Activated CD4-positive, alpha-beta T cell treated with anti-CD3 and anti-CD28 coated beads for 24 hours (primary cell): ENCODE data around the gene TMEM115.
A peak's percentile ranks its signal among the peaks of the same experiment; 100 is the strongest.

ENCODE experiments used
- DNase-seq, 2 donors: peaks; one replicate each; pipeline ENCODE4 v3.0.0-alpha.2; 2020; ENCODE audit warnings: low read depth in 2 of 2

The TMEM115 gene

GRCh38 chr3:50353245-50354004 is 5.9 kb downstream of the TMEM115 start:
- DNase-seq = no peak

DNA sequence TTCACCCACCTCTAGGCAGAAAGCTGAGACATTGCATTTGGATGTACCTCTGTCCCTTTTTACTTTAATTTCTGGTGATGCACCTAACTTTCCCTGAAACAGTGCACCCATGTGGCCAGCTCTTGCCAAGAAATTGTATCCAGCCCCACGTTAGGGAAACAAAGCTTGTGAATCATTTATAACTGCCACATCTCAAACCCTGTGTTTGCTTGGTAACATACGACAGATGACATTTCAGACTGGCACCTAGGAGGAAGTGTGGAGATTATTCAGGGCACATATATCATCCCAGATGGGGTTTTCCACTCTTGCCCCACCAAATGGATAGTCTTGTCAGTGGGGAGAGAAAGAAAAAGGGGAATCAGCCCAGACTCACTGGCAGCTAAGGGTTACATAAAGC is 6.5 kb downstream of the TMEM115 start:
- DNase-seq = no peak

DNA sequence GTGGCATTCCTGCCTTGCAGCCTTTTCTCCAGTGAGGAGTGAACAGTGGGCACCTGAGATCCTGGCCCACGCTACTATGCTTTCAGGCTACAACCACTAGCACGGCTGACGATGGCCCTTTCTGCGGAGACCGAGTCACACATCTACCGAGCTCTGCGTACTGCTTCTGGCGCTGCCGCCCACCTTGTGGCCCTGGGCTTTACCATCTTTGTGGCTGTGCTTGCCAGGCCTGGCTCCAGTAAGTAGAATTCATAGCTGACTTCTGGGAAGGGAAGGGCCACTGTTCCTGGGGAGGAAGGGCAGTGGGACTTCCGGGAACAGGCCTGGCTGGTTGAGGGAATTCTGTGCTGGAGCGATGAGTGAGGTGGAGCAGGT is 8.0 kb downstream of the TMEM115 start:
- DNase-seq = no peak

DNA sequence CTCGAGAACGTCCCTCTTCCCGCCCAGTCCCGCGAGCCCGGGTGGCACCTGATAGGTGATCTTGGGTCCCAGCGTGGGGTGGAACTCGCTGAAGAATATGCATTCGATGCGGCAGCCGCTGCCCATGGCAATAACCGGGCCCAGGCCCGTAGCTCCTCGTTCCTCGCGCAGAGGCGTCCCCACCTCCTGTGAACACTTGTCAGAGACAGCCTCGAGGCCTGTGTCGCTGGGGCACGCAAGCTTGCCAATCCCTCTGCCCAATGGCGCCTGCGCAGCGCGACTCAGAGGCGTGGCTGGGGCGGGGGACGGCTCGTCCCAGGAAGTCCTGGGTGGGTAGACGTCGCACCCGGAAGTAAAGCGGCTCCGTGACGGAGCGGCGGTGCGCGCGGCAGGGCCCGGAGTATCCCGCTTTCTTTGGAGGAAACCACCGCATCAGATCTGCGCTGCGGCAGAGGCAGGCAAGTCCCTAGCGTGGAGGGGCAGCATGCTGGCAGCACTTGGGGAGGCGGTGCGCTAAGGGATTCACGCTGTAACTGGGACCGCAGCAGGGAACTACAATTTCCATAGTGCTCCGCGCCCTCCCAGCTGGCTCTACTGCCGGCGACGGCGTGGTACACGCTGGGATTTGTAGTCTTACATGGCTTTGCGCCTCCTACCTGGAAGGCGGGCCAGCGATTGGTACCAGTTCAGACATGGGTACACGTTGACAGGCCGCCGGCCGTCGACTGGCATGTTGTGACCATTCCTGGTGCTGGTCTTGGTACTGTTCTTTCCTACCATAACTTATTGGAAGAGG is 8.6 kb downstream of the TMEM115 start, which contains the start of the genes CYB561D2 and NPRL2:
CYB561D2 (plus strand) TSS at position 336 of the 796 bp plus-strand sequence. CDS start 572 bp downstream, outside the sequence.
NPRL2 (minus strand) TSS at position 249 of the 796 bp plus-strand sequence; CDS start at position 126, 123 bp downstream.
- DNase-seq = peak; percentile 98

GRCh38 chr3:50350213-50350526 is 9.2 kb downstream of the TMEM115 start:
- DNase-seq = no peak

GRCh38 chr3:50347187-50347813 is 12.0 kb downstream of the TMEM115 start:
- peak; percentile 58 to 64 for DNase-seq

DNA sequence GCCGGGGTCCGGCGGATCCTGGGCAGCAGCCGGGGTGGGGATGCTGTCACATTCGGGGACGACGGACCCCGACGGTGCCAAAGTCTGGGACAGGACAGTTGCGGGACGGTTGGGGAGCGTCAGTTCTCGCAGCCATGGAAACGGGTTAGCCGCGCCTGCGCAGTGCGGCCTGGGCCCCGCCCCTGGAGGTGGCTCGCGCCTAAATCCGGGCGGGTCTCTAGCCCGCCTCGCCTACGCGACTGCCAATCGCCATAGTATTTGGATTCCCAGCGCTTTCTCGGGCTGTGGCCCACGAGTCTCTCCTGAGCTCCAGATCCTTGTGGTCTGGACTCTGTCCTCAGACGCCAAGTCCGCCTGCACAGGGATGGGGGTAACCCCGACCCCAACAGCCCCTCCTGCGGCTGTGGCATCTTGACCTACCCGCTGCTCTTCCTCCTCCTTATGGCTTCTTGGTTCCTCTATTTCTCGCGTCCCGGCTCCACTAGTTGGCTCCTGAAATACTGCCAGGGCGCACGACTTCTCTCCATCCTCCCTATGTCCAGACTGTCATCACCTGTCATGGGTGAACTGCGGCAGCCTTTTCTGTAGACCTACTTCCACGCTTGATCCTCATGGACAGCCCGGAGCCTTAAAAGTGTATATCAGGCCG is 13.6 kb downstream of the TMEM115 start, which contains the start of gene ZMYND10:
ZMYND10 (minus strand) TSS at position 147 of the 649 bp plus-strand sequence. CDS start 153 bp downstream, outside the sequence.
- peak; percentile 56 to 74 for DNase-seq

- DNase-seq = no peak
These were observed 14.3 kb downstream of the TMEM115 start for GRCh38 chr3:50345008-50345407.

- no peak for DNase-seq
These were observed 16.3 kb downstream of the TMEM115 start for GRCh38 chr3:50342813-50343633.

- DNase-seq = no peak
These were observed 17.2 kb downstream of the TMEM115 start for GRCh38 chr3:50341996-50342650.

- no peak for DNase-seq
These were observed 17.8 kb downstream of the TMEM115 start for GRCh38 chr3:50341537-50341936.

- peak in 1 of 2 donors; percentile 71 for DNase-seq
These were observed 18.6 kb downstream of the TMEM115 start, which contains the start of gene RASSF1 for GRCh38 chr3:50340448-50341329. TSS of gene RASSF1 (minus strand) at chr3:50340836. CDS start at chr3:50340805, 31 bp downstream.

DNA sequence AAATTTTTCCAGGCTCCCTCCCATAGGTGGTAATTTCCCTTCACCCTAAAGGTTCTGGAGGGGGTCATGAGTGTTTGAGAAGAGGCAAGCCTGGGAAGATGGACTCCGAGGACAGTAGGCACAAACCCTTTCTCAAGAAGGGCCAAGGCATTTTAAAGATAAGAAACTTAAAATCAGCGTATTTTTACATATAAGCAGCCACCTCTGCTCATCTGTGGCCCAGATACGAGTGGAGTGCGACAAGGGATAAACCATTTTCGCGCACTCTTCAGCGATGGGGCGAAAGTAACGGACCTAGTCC is 19.2 kb downstream of the TMEM115 start:
- DNase-seq = no peak

- DNase-seq = no peak
These were observed 19.7 kb downstream of the TMEM115 start for GRCh38 chr3:50339485-50340146.

GRCh38 chr3:50338965-50339364 is 20.4 kb downstream of the TMEM115 start:
- no peak for DNase-seq

GRCh38 chr3:50337175-50337861 is 22.0 kb downstream of the TMEM115 start:
- DNase-seq = peak; percentile 94 to 97

- no peak for DNase-seq
These were observed 22.7 kb downstream of the TMEM115 start for GRCh38 chr3:50336452-50337174.
